ENCODE results near the gene AGK. TPM values are rescaled to one million over a fixed set of nuclear protein-coding genes. Genes with fewer than 3 reads are reported as not detected.
"Not testable (repeated sequence)": the region's sequence is repeated elsewhere in the genome, so short reads cannot be mapped to it uniquely, and the experiment has no call there.

The AGK gene
- total RNA-seq, 1 experiment from 2014 or later: 44.1 TPM

DNA sequence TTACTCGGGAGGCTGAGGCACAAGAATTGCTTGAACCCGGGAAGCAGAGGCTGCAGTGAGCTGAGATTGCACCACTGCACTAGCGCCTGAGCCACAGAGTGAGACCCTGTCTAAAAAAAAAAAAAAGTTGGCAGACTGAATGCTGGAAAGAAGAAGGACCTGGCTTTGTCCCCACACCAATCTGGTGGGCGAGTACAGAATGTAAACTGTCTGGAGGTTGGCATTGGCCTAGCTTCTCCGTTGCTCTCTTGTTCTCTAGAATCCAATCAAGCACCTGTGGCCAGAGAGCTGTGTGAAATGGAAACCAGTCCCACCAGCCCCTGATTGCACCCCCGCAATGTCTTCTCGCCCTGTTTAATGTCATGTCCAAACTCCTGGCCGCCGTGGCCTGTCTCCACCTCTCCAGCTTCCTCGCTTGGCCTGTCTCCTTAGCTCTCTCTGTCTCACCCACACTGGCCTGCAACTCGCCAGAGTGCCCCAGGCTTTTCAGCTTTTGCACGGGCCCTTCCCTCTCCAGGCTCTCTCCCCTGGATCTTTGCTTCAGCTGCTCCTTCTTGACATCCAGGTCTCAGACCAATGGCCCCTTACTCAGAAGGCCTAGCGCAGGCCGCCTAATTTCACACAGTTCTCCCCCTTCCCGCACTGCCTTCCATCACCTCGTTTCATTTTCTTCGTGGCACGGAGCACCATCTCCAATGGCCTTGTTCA is 670 bp upstream of the AGK start:
- intact Hi-C loops (cut with micrococcal nuclease; ENCODE audit: unreplicated experiment): loop anchor here (1.0 kb wide), 1 partner anchor 188 kb away; the partner anchor contains the start of gene SSBP1
- H3K4me1 ChIP-seq (replicated peaks; ENCODE audit: insufficient read depth): peaks cover 10% of the 10 kb centered on the region
- ChIA-PET POLR2A (ENCODE audit: unreplicated experiment) (interaction anchor here (0.7 kb wide), 1 partner anchor 1054 kb away, joined by 3 read pairs; no protein-coding TSS in a partner anchor), CTCF (interaction anchor here (0.6 kb wide), 1 partner anchor 1828 kb away, joined by 3 read pairs; no protein-coding TSS in a partner anchor)
- no peaks in the 10 kb centered on the region for H3K27me3 ChIP-seq (ENCODE audit: insufficient read depth, low read depth)
- H3F3A ChIP-seq (ENCODE audit: insufficient read depth, low read depth): no peaks in the 10 kb centered on the region
- H3K9me2 ChIP-seq (ENCODE audit: insufficient read depth): no peaks in the 10 kb centered on the region
- no peak overlapping the region for H3K27ac ChIP-seq
- H3K36me3 ChIP-seq (ENCODE audit: low read depth): no peaks in the 10 kb centered on the region
- H3K79me2 ChIP-seq (ENCODE audit: low read depth): peaks cover 18% of the 10 kb centered on the region
- H4K20me1 ChIP-seq (ENCODE audit: insufficient read depth): no peaks in the 10 kb centered on the region
- TSS peak; percentile 53 for BruUV-seq (replicated peaks)
- peak overlapping the region; percentile 84 for H3K4me3 ChIP-seq
- no peak for DNase-seq
- no peak for TF ChIP-seq EZH2 (IDR thresholded peaks at IDR 0.05; ENCODE audit: low read depth)
- TF ChIP-seq, protein P1, sequence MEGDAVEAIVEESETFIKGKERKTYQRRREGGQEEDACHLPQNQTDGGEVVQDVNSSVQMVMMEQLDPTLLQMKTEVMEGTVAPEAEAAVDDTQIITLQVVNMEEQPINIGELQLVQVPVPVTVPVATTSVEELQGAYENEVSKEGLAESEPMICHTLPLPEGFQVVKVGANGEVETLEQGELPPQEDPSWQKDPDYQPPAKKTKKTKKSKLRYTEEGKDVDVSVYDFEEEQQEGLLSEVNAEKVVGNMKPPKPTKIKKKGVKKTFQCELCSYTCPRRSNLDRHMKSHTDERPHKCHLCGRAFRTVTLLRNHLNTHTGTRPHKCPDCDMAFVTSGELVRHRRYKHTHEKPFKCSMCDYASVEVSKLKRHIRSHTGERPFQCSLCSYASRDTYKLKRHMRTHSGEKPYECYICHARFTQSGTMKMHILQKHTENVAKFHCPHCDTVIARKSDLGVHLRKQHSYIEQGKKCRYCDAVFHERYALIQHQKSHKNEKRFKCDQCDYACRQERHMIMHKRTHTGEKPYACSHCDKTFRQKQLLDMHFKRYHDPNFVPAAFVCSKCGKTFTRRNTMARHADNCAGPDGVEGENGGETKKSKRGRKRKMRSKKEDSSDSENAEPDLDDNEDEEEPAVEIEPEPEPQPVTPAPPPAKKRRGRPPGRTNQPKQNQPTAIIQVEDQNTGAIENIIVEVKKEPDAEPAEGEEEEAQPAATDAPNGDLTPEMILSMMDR (conservative IDR thresholded peaks at IDR 0.05): no peak
- peak overlapping the region; percentile 93 for H2AFZ ChIP-seq
- peak overlapping the region; percentile 94 for H3K4me2 ChIP-seq
- H3K9me3 ChIP-seq (ENCODE audit: insufficient read depth, low read depth): no peaks in the 10 kb centered on the region

DNA sequence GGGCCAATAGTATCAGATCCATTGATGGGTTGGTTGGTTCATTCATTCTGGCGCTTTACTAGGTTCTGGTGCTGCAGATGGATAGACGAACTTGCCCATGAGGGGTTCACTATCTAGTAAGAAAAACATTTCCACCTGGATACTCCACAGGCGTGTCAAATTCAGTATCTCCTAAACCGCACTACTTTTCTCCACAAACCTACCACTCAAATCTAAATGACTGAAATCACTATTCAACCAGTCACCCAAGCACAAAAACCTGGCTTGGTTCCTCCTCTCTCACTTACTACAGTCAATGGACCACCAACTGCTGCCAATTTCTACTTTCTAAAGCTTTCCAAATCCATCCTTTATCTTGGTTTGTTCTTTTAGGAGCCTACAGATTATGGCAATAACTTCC is 572 bp downstream of the AGK start:
- Histone ChIP-seq H3K4me1 (replicated peaks; ENCODE audit: insufficient read depth) (peaks cover 10% of the 10 kb centered on the region), H3K27ac (no peak overlapping the region), H3K9me3 (ENCODE audit: insufficient read depth, low read depth) (no peaks in the 10 kb centered on the region), H3K4me3 (peak overlapping the region; percentile 84), H3F3A (ENCODE audit: insufficient read depth, low read depth) (no peaks in the 10 kb centered on the region), H3K36me3 (ENCODE audit: low read depth) (0 out of 2 replicates have a peak, but pooled peaks cover 2% of the 10 kb centered on the region), H2AFZ (peak overlapping the region; percentile 93), H3K27me3 (ENCODE audit: insufficient read depth, low read depth) (no peaks in the 10 kb centered on the region), H4K20me1 (ENCODE audit: insufficient read depth) (no peaks in the 10 kb centered on the region), H3K79me2 (ENCODE audit: low read depth) (peaks cover 18% of the 10 kb centered on the region), H3K9me2 (ENCODE audit: insufficient read depth) (no peaks in the 10 kb centered on the region), H3K4me2 (peak overlapping the region; percentile 94)
- CTCF ChIA-PET: no interaction called here
- POLR2A ChIA-PET (ENCODE audit: unreplicated experiment): interaction anchor here (0.6 kb wide), 1 partner anchor 33 kb away, joined by 3 read pairs; no protein-coding TSS in a partner anchor
- DNase-seq: no peak
- TF ChIP-seq, protein P1 (conservative IDR thresholded peaks at IDR 0.05): no peak
- no peak for TF ChIP-seq EZH2 (IDR thresholded peaks at IDR 0.05; ENCODE audit: low read depth)
- intact Hi-C loops (cut with micrococcal nuclease; ENCODE audit: unreplicated experiment): loop anchor here (1.0 kb wide), 1 partner anchor 187 kb away; the partner anchor contains the start of gene SSBP1
- no TSS peak for BruUV-seq (replicated peaks)

- intact Hi-C loops (cut with micrococcal nuclease; ENCODE audit: unreplicated experiment): loop anchor here (5.0 kb wide), 1 partner anchor 50 kb away; no protein-coding TSS in a partner anchor
- BruUV-seq (replicated peaks): no TSS peak
- Histone ChIP-seq H3K36me3 (ENCODE audit: low read depth) (peaks cover 12% of the 10 kb centered on the region; the same call in 1 of the 2 replicates), H4K20me1 (ENCODE audit: insufficient read depth) (peaks cover 4% of the 10 kb centered on the region; the same call in 1 of the 2 replicates), H2AFZ (no peak overlapping the region), H3K27ac (no peak overlapping the region), H3K9me3 (ENCODE audit: insufficient read depth, low read depth) (0 out of 2 replicates have a peak, but pooled peaks cover 3% of the 10 kb centered on the region), H3K27me3 (ENCODE audit: insufficient read depth, low read depth) (no peaks in the 10 kb centered on the region), H3K79me2 (ENCODE audit: low read depth) (peaks cover 9% of the 10 kb centered on the region; the same call in 1 of the 2 replicates), H3F3A (ENCODE audit: insufficient read depth, low read depth) (no peaks in the 10 kb centered on the region), H3K4me2 (no peak overlapping the region), H3K4me1 (replicated peaks; ENCODE audit: insufficient read depth) (peaks cover 4% of the 10 kb centered on the region), H3K4me3 (no peak overlapping the region), H3K9me2 (ENCODE audit: insufficient read depth) (no peaks in the 10 kb centered on the region)
- TF ChIP-seq, protein P1 (conservative IDR thresholded peaks at IDR 0.05): no peak
- TF ChIP-seq EZH2 (IDR thresholded peaks at IDR 0.05; ENCODE audit: low read depth): no peak
- ChIA-PET CTCF (no interaction called here), POLR2A (ENCODE audit: unreplicated experiment) (no interaction called here)
- no peak for DNase-seq
Observed at GRCh38 chr7:141557360-141557759, 6.2 kb downstream of the AGK start.

GRCh38 chr7:141557831-141558531 is 6.8 kb downstream of the AGK start:
- H3K27me3 ChIP-seq (ENCODE audit: insufficient read depth, low read depth); CTCF ChIA-PET; H2AFZ ChIP-seq; H3K4me3 ChIP-seq; H3K4me2 ChIP-seq; H3K27ac ChIP-seq; POLR2A ChIA-PET (ENCODE audit: unreplicated experiment); H3F3A ChIP-seq (ENCODE audit: insufficient read depth, low read depth); DNase-seq; H4K20me1 ChIP-seq (ENCODE audit: insufficient read depth); BruUV-seq (replicated peaks); H3K9me3 ChIP-seq (ENCODE audit: insufficient read depth, low read depth); H3K4me1 ChIP-seq (replicated peaks; ENCODE audit: insufficient read depth); H3K79me2 ChIP-seq (ENCODE audit: low read depth); H3K9me2 ChIP-seq (ENCODE audit: insufficient read depth): not testable (repeated sequence)
- peaks cover 12% of the 10 kb centered on the region; the same call in 1 of the 2 replicates for H3K36me3 ChIP-seq (ENCODE audit: low read depth)
- intact Hi-C loops (cut with micrococcal nuclease; ENCODE audit: unreplicated experiment): loop anchor here (5.0 kb wide), 1 partner anchor 49 kb away; no protein-coding TSS in a partner anchor

Measured in PC-9 (cell line).